H9 (cell line): ENCODE results near the gene SLC25A40. TPM values are rescaled to one million over a fixed set of nuclear protein-coding genes. Genes with fewer than 3 reads are reported as not detected.

ENCODE experiments used
- DNase-seq: peaks from one replicate; pipeline ENCODE4 v3.0.0-alpha.2; 2017
- H2AFZ ChIP-seq: one replicate; pipeline ENCODE4 v1.6.1; 2013; ENCODE audit warnings: mild to moderate bottlenecking, low read length, control low read depth, moderate library complexity
- H2AK5ac ChIP-seq: 2 replicates; pipeline ENCODE4 v1.6.1; 2013; ENCODE audit warnings: low read length, control low read depth, mixed read lengths; ENCODE audit not compliant: insufficient read length
- H2BK120ac ChIP-seq: one replicate; pipeline ENCODE4 v1.6.1; 2013; ENCODE audit warnings: low read depth, mild to moderate bottlenecking, low read length, control low read depth, inconsistent platforms; ENCODE audit not compliant: poor library complexity, severe bottlenecking
- H2BK12ac ChIP-seq: 2 replicates; pipeline ENCODE4 v1.6.1; 2013; ENCODE audit warnings: low read length, control low read depth, mixed read lengths, low read depth; ENCODE audit not compliant: insufficient read length
- H2BK15ac ChIP-seq: 2 replicates; pipeline ENCODE4 v1.6.1; 2013; ENCODE audit warnings: low read depth, low read length, control low read depth
- H2BK20ac ChIP-seq: one replicate; pipeline ENCODE4 v1.6.1; 2013; ENCODE audit warnings: low read depth, mild to moderate bottlenecking, low read length, control low read depth, inconsistent platforms; ENCODE audit not compliant: poor library complexity, severe bottlenecking
- H2BK5ac ChIP-seq: 2 replicates; pipeline ENCODE4 v1.6.1; 2013; ENCODE audit warnings: low read length, control low read depth, mixed read lengths; ENCODE audit not compliant: insufficient read length
- H3K14ac ChIP-seq: 2 replicates; pipeline ENCODE4 v1.6.1; 2013; ENCODE audit warnings: low read length, control low read depth; ENCODE audit not compliant: insufficient read depth
- H3K18ac ChIP-seq: 2 replicates; pipeline ENCODE4 v1.6.1; 2013; ENCODE audit warnings: low read depth, mild to moderate bottlenecking, mixed read lengths, low read length, control low read depth; ENCODE audit not compliant: insufficient read length
- H3K23ac ChIP-seq: 2 replicates; pipeline ENCODE4 v1.6.1; 2013; ENCODE audit warnings: low read length, control low read depth, mixed read lengths, low read depth; ENCODE audit not compliant: insufficient read length
- H3K23me2 ChIP-seq: 2 replicates; pipeline ENCODE4 v1.6.1; 2013; ENCODE audit warnings: low read depth, mild to moderate bottlenecking, mixed read lengths, low read length, control low read depth; ENCODE audit not compliant: insufficient read length, poor library complexity, severe bottlenecking
- H3K27ac ChIP-seq: 2 replicates; pipeline ENCODE4 v1.5.1; 2013; ENCODE audit warnings: low read length, control low read depth, mixed read lengths, low read depth; ENCODE audit not compliant: insufficient read length
- H3K27me3 ChIP-seq: 2 replicates; pipeline ENCODE4 v1.6.1; 2013; ENCODE audit warnings: low read length, control low read depth, inconsistent platforms; ENCODE audit not compliant: insufficient read depth
- H3K4ac ChIP-seq: 2 replicates; pipeline ENCODE4 v1.6.1; 2013; ENCODE audit warnings: low read depth, mild to moderate bottlenecking, control low read depth, inconsistent platforms, low read length, moderate library complexity
- H3K4me1 ChIP-seq: 2 replicates; pipeline ENCODE4 v1.6.1; 2013; ENCODE audit warnings: low read length, control low read depth, inconsistent platforms; ENCODE audit not compliant: insufficient read depth
- H3K4me2 ChIP-seq: 2 replicates; pipeline ENCODE4 v1.6.1; 2013; ENCODE audit warnings: low read length, control low read depth, mixed read lengths; ENCODE audit not compliant: insufficient read length, insufficient read depth
- H3K56ac ChIP-seq: 2 replicates; pipeline ENCODE4 v1.6.1; 2013; ENCODE audit warnings: low read depth, mild to moderate bottlenecking, mixed read lengths, low read length, control low read depth; ENCODE audit not compliant: insufficient read length
- H3K79me1 ChIP-seq: 2 replicates; pipeline ENCODE4 v1.6.1; 2013; ENCODE audit warnings: low read depth, mild to moderate bottlenecking, moderate library complexity, low read length, control low read depth, inconsistent platforms; ENCODE audit not compliant: insufficient read depth, poor library complexity, severe bottlenecking
- H3K79me2 ChIP-seq: 2 replicates; pipeline ENCODE4 v1.6.1; 2013; ENCODE audit warnings: low read length, control low read depth, inconsistent platforms; ENCODE audit not compliant: insufficient read depth
- H3K9ac ChIP-seq: 2 replicates; pipeline ENCODE4 v1.6.1; 2013; ENCODE audit warnings: low read length, control low read depth, mixed read lengths; ENCODE audit not compliant: insufficient read length; ENCODE audit errors: extremely low read depth
- H3K9me3 ChIP-seq: one replicate; pipeline ENCODE4 v1.6.1; 2013; ENCODE audit warnings: low read depth, low read length, inconsistent platforms; ENCODE audit not compliant: control insufficient read depth
- H3T11ph ChIP-seq: one replicate; pipeline ENCODE4 v1.6.1; 2013; ENCODE audit warnings: mild to moderate bottlenecking, low read length, control low read depth, inconsistent platforms
- H4K20me1 ChIP-seq: one replicate; pipeline ENCODE4 v1.6.1; 2013; ENCODE audit not compliant: control insufficient read depth, insufficient read length, insufficient read depth
- H4K5ac ChIP-seq: 2 replicates; pipeline ENCODE4 v1.6.1; 2013; ENCODE audit warnings: low read depth, mild to moderate bottlenecking, mixed read lengths, low read length, control low read depth; ENCODE audit not compliant: insufficient read length
- H4K8ac ChIP-seq: replicated peaks from 2 replicates; pipeline ENCODE4 v1.6.1; 2013; ENCODE audit warnings: low read length, control low read depth, mixed read lengths, low read depth; ENCODE audit not compliant: insufficient read length
- H4K91ac ChIP-seq: 2 replicates; pipeline ENCODE4 v1.6.1; 2013; ENCODE audit warnings: low read depth, mild to moderate bottlenecking, moderate library complexity, mixed read lengths, low read length, control low read depth; ENCODE audit not compliant: insufficient read length
- H3K27ac Mint-ChIP-seq, 3 experiments: 2 replicates in 2 of 3; 3 replicates in 1 of 3; pipeline ENCODE4 v1.8.0; 2020 to 2021; ENCODE audit warnings: mixed read lengths in 3 of 3, mild to moderate bottlenecking in 1 of 3, moderate library complexity in 1 of 3
- H3K27me3 Mint-ChIP-seq: 2 replicates; pipeline ENCODE4 v1.8.0; 2021; ENCODE audit warnings: low read depth, mild to moderate bottlenecking, moderate library complexity, mixed read lengths
- H3K36me3 Mint-ChIP-seq, 3 experiments: 2 replicates in 2 of 3; 3 replicates in 1 of 3; pipeline ENCODE4 v1.8.0; 2020 to 2021; ENCODE audit warnings: low read depth in 3 of 3, mixed read lengths in 3 of 3; ENCODE audit not compliant: insufficient read depth in 1 of 3
- H3K4me1 Mint-ChIP-seq, 2 experiments: 2 replicates each; pipeline ENCODE4 v1.8.0; 2020; ENCODE audit warnings: mixed read lengths in 2 of 2
- H3K4me3 Mint-ChIP-seq, 2 experiments: 2 replicates in 1 of 2; 3 replicates in 1 of 2; pipeline ENCODE4 v1.8.0; 2020 to 2021; ENCODE audit warnings: mild to moderate bottlenecking in 2 of 2, mixed read lengths in 2 of 2, moderate library complexity in 1 of 2
- H3K9me3 Mint-ChIP-seq, 2 experiments: 2 replicates in 1 of 2; 3 replicates in 1 of 2; pipeline ENCODE4 v1.8.0; 2020; ENCODE audit warnings: mild to moderate bottlenecking in 2 of 2, mixed read lengths in 2 of 2, moderate library complexity in 1 of 2
- total RNA-seq: library from RNA; stranded (reverse); gene quantifications from 2 replicates; pipeline ENCODE4 v1.2.1, GENCODE V29; 2021
- TF ChIP-seq, protein P1 (sequence below): fragments of 200-600 bp; sonication (generic); conservative IDR thresholded peaks from 3 replicates; pipeline ENCODE4 v1.8.0; 2021; ENCODE audit warnings: antibody characterized with exemption, mild to moderate bottlenecking

Gene SLC25A40
- total RNA-seq, 1 experiment from 2014 or later: 10.4 TPM

- no peak overlapping the region for H3K4me3 Mint-ChIP-seq
- Histone ChIP-seq H3K9me3 (no peaks in the 10 kb centered on the region), H2AK5ac (no peak overlapping the region), H3K4me1 (no peaks in the 10 kb centered on the region), H4K8ac (no peak overlapping the region), H3K18ac (no peak overlapping the region), H2AFZ (no peak overlapping the region), H3K23ac (no peak overlapping the region), H3K79me1 (no peaks in the 10 kb centered on the region), H3K14ac (no peak overlapping the region), H3T11ph (no peak overlapping the region), H2BK20ac (no peak overlapping the region), H2BK12ac (no peak overlapping the region), H3K27ac (no peak overlapping the region), H4K20me1 (no peaks in the 10 kb centered on the region), H3K23me2 (no peaks in the 10 kb centered on the region), H3K27me3 (no peaks in the 10 kb centered on the region), H3K4me2 (no peak overlapping the region), H2BK15ac (no peak overlapping the region), H3K79me2 (no peaks in the 10 kb centered on the region), H2BK5ac (no peak overlapping the region), H3K9ac (no peak overlapping the region), H4K5ac (no peak overlapping the region), H3K56ac (no peak overlapping the region), H3K4ac (no peak overlapping the region), H4K91ac (no peak overlapping the region), H2BK120ac (no peak overlapping the region)
- DNase-seq: no peak
- H3K27ac Mint-ChIP-seq: no peak overlapping the region
- H3K9me3 Mint-ChIP-seq: no peaks in the 10 kb centered on the region
- TF ChIP-seq, protein P1, sequence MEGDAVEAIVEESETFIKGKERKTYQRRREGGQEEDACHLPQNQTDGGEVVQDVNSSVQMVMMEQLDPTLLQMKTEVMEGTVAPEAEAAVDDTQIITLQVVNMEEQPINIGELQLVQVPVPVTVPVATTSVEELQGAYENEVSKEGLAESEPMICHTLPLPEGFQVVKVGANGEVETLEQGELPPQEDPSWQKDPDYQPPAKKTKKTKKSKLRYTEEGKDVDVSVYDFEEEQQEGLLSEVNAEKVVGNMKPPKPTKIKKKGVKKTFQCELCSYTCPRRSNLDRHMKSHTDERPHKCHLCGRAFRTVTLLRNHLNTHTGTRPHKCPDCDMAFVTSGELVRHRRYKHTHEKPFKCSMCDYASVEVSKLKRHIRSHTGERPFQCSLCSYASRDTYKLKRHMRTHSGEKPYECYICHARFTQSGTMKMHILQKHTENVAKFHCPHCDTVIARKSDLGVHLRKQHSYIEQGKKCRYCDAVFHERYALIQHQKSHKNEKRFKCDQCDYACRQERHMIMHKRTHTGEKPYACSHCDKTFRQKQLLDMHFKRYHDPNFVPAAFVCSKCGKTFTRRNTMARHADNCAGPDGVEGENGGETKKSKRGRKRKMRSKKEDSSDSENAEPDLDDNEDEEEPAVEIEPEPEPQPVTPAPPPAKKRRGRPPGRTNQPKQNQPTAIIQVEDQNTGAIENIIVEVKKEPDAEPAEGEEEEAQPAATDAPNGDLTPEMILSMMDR: no peak
- H3K36me3 Mint-ChIP-seq: no peaks in the 10 kb centered on the region
- peaks cover 9 to 14% of the 10 kb centered on the region in 2 experiments for H3K4me1 Mint-ChIP-seq
- H3K27me3 Mint-ChIP-seq: no peaks in the 10 kb centered on the region
Measured at GRCh38 chr7:87806150-87806549, 70.0 kb downstream of the SLC25A40 start.
